Liver (tissue), 9 donors: ENCODE data around the gene SBF2. TPM values are rescaled to one million over a fixed set of nuclear protein-coding genes. Genes with fewer than 3 reads are reported as not detected.

Source experiments
- DNase-seq: peaks from one replicate; pipeline ENCODE4 v3.0.0-alpha.2; 2017; ENCODE audit warnings: low spot score
- H3K27ac ChIP-seq, 2 donors: one replicate each; pipeline ENCODE4 v1.7.0; 2013; ENCODE audit warnings: inconsistent platforms in 2 of 2, low read length in 2 of 2, control low read depth in 1 of 2, low read depth in 1 of 2, mild to moderate bottlenecking in 1 of 2
- H3K27me3 ChIP-seq, 4 donors: one replicate each; pipeline versions ENCODE4 v1.6.1 to v1.7.0; 2013; ENCODE audit warnings: low read length in 3 of 4, inconsistent platforms in 1 of 4, mild to moderate bottlenecking in 1 of 4, moderate library complexity in 1 of 4; ENCODE audit not compliant: control insufficient read depth in 4 of 4, insufficient read depth in 4 of 4
- H3K36me3 ChIP-seq, 4 donors: one replicate each; pipeline versions ENCODE4 v1.6.1 to v1.7.0; 2013; ENCODE audit warnings: low read length in 3 of 4, mild to moderate bottlenecking in 3 of 4, low read depth in 1 of 4, moderate library complexity in 1 of 4; ENCODE audit not compliant: control insufficient read depth in 4 of 4, insufficient read depth in 3 of 4
- H3K4me1 ChIP-seq, 4 donors: one replicate each; pipeline versions ENCODE4 v1.6.1 to v1.7.0; 2013; ENCODE audit warnings: low read length in 3 of 4, mild to moderate bottlenecking in 3 of 4, moderate library complexity in 1 of 4; ENCODE audit not compliant: control insufficient read depth in 4 of 4, insufficient read depth in 4 of 4
- H3K4me3 ChIP-seq, 3 donors: one replicate each; pipeline versions ENCODE4 v1.6.1 to v1.7.0; 2013; ENCODE audit warnings: low read length in 3 of 3, control low read depth in 1 of 3, low read depth in 1 of 3, mild to moderate bottlenecking in 1 of 3
- H3K9ac ChIP-seq, 2 donors: one replicate each; pipeline ENCODE4 v1.7.0; 2013; ENCODE audit warnings: low read length in 2 of 2, mild to moderate bottlenecking in 2 of 2, moderate library complexity in 2 of 2, control low read depth in 1 of 2, low read depth in 1 of 2
- H3K9me3 ChIP-seq, 4 donors: one replicate each; pipeline versions ENCODE4 v1.6.1 to v1.7.0; 2013; ENCODE audit warnings: low read length in 3 of 4; ENCODE audit not compliant: control insufficient read depth in 4 of 4
- EGR1 ChIP-seq, 2 donors: IDR thresholded peaks; 2 replicates each; pipeline ENCODE4 v1.6.1; 2016 to 2018; ENCODE audit warnings: antibody characterized with exemption in 2 of 2, low read depth in 2 of 2
- FOXA1 ChIP-seq: IDR thresholded peaks from 2 replicates; pipeline ENCODE4 v1.6.1; 2016; ENCODE audit warnings: antibody characterized with exemption
- FOXA2 ChIP-seq: IDR thresholded peaks from 2 replicates; pipeline ENCODE4 v1.6.1; 2016; ENCODE audit warnings: antibody characterized with exemption
- GABPA ChIP-seq, 2 donors: IDR thresholded peaks in 1 of 2; conservative IDR thresholded peaks in 1 of 2; 2 replicates each; pipeline ENCODE4 v1.6.1; 2016; ENCODE audit warnings: antibody characterized with exemption in 2 of 2, mild to moderate bottlenecking in 1 of 2, moderate library complexity in 1 of 2
- HNF4A ChIP-seq, 2 donors: conservative IDR thresholded peaks; 2 replicates each; pipeline ENCODE4 v1.6.1; 2016; ENCODE audit warnings: antibody characterized with exemption in 2 of 2, mild to moderate bottlenecking in 2 of 2
- NR2F2 ChIP-seq: IDR thresholded peaks from 2 replicates; pipeline ENCODE4 v1.6.1; 2016; ENCODE audit warnings: antibody characterized with exemption
- RAD21 ChIP-seq, 2 donors: IDR thresholded peaks; 2 replicates each; pipeline ENCODE4 v1.6.1; 2016; ENCODE audit warnings: antibody characterized with exemption in 2 of 2, mild to moderate bottlenecking in 2 of 2
- RXRA ChIP-seq, 2 donors: IDR thresholded peaks; 2 replicates each; pipeline ENCODE4 v1.6.1; 2017 to 2018; ENCODE audit warnings: antibody characterized with exemption in 2 of 2, mild to moderate bottlenecking in 1 of 2
- SP1 ChIP-seq: IDR thresholded peaks from 2 replicates; pipeline ENCODE4 v1.6.1; 2018; ENCODE audit warnings: antibody characterized with exemption, mild to moderate bottlenecking
- TAF1 ChIP-seq: conservative IDR thresholded peaks from 2 replicates; pipeline ENCODE4 v1.6.1; 2016; ENCODE audit warnings: antibody characterized with exemption, mild to moderate bottlenecking
- YY1 ChIP-seq: IDR thresholded peaks from 2 replicates; pipeline ENCODE4 v1.6.1; 2016; ENCODE audit warnings: antibody characterized with exemption, mild to moderate bottlenecking
- WGBS: extraction: QIAGEN DNeasy Blood & Tissue Kit; methylation state at CpG from one replicate; pipeline ENCODE4 v1.1.7; 2013; 5-methylcytosine and 5-hydroxymethylcytosine counted together
- polyA plus RNA-seq, 2 donors: library from polyadenylated mRNA; stranded (reverse) in 1 of 2; unstranded in 1 of 2; fragments of 200-250 nt in 1 of 2; fragments of >200 nt in 1 of 2; fragmentation: Nextera tagmentation in 1 of 2; extraction: Ambion mirVana in 1 of 2; gene quantifications; one replicate each; pipeline versions ENCODE4 v1.2.1 to v1.2.3, GENCODE V29; 2013 to 2015
- total RNA-seq, 2 donors: library from RNA; depleted of rRNA; stranded (reverse); fragments of >200 nt; gene quantifications; one replicate each; pipeline ENCODE4 v1.2.3, GENCODE V29; 2014
- TF ChIP-seq, protein P1 (sequence below): fragments of 150-350 bp; IDR thresholded peaks from 2 replicates; pipeline ENCODE4 v1.5.1; 2017; ENCODE audit warnings: improper control_type of control experiment, low read depth, low read length; ENCODE audit not compliant: missing input control
- TF ChIP-seq, protein P2 (sequence below): IDR thresholded peaks from 2 replicates; pipeline ENCODE4 v1.6.1; 2016; ENCODE audit warnings: antibody characterized with exemption
- TF ChIP-seq, protein P3 (sequence below): IDR thresholded peaks from 2 replicates; pipeline ENCODE4 v1.6.1; 2016; ENCODE audit warnings: antibody characterized with exemption
- TF ChIP-seq, protein P4 (sequence below): IDR thresholded peaks from 2 replicates; pipeline ENCODE4 v1.6.1; 2016; ENCODE audit warnings: antibody characterized with exemption
- TF ChIP-seq, protein P5 (sequence below): IDR thresholded peaks from 2 replicates; pipeline ENCODE4 v1.6.1; 2016; ENCODE audit warnings: antibody characterized with exemption, mild to moderate bottlenecking
- donor health status: healthy.
- donor health status: healthy.
- donor health status: healthy.
- donor health status: healthy.
- donor health status: healthy.

The SBF2 gene
- total and polyA plus RNA-seq, 4 donors, result 7.5 to 31.3 (median 14.7) TPM

DNA sequence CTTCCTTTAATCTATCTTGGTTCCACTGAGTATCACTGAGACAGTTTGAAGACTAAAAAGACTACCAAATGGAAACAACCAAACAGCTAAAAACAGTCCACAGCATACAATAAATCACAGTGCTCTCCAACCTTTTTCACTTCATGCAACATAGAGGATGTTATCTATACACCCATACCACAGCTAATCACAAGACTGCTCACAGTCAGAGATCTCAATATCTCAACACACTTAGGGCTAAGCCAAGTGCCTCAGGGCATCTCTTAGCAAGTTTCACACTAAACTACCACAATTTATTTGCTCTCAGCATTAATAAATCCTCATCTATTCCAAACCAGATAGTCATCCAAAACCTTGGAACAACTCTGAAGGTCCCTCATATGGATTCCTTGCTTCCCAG is 129.4 kb downstream of the SBF2 start:
- H3K27ac ChIP-seq, result no peak overlapping the region
- TF ChIP-seq, protein P1, sequence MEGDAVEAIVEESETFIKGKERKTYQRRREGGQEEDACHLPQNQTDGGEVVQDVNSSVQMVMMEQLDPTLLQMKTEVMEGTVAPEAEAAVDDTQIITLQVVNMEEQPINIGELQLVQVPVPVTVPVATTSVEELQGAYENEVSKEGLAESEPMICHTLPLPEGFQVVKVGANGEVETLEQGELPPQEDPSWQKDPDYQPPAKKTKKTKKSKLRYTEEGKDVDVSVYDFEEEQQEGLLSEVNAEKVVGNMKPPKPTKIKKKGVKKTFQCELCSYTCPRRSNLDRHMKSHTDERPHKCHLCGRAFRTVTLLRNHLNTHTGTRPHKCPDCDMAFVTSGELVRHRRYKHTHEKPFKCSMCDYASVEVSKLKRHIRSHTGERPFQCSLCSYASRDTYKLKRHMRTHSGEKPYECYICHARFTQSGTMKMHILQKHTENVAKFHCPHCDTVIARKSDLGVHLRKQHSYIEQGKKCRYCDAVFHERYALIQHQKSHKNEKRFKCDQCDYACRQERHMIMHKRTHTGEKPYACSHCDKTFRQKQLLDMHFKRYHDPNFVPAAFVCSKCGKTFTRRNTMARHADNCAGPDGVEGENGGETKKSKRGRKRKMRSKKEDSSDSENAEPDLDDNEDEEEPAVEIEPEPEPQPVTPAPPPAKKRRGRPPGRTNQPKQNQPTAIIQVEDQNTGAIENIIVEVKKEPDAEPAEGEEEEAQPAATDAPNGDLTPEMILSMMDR, result no peak
- TF ChIP-seq RAD21 (IDR thresholded peaks at IDR 0.05) (no peak), FOXA1 (no peak)
- H3K4me3 ChIP-seq, result no peak overlapping the region
- H3K9ac ChIP-seq, result no peak overlapping the region
- H3K36me3 ChIP-seq, result no peaks in the 10 kb centered on the region
- H3K9me3 ChIP-seq, result no peaks in the 10 kb centered on the region
- DNase-seq, result no peak
- no peaks in the 10 kb centered on the region for H3K4me1 ChIP-seq
- no peaks in the 10 kb centered on the region for H3K27me3 ChIP-seq

DNA sequence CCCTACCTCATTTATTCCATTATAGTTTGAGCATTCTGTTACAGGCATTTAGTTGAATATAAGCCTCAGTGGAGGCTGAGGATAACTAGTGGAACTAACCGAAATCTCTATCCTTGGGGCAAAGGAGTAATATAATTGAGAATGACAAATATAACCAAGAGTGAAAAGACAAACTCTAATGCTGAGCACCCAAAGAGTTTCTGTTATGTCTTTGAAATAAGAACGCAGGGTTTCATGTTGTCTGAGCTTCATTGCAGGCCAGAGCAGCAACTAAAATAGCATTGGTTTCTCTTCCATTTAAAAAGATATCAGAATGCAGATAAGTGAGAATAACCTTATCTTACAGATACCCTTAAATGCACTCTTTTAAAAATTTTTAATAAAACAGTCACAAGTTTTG is 131.8 kb downstream of the SBF2 start:
- TF ChIP-seq, protein P1, result no peak
- TF ChIP-seq, protein P2, sequence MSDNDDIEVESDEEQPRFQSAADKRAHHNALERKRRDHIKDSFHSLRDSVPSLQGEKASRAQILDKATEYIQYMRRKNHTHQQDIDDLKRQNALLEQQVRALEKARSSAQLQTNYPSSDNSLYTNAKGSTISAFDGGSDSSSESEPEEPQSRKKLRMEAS, result no peak
- TF ChIP-seq, protein P3, sequence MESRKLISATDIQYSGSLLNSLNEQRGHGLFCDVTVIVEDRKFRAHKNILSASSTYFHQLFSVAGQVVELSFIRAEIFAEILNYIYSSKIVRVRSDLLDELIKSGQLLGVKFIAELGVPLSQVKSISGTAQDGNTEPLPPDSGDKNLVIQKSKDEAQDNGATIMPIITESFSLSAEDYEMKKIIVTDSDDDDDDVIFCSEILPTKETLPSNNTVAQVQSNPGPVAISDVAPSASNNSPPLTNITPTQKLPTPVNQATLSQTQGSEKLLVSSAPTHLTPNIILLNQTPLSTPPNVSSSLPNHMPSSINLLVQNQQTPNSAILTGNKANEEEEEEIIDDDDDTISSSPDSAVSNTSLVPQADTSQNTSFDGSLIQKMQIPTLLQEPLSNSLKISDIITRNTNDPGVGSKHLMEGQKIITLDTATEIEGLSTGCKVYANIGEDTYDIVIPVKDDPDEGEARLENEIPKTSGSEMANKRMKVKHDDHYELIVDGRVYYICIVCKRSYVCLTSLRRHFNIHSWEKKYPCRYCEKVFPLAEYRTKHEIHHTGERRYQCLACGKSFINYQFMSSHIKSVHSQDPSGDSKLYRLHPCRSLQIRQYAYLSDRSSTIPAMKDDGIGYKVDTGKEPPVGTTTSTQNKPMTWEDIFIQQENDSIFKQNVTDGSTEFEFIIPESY, result no peak
- TF ChIP-seq TAF1 (no peak), RXRA (IDR thresholded peaks at IDR 0.05) (no peak), YY1 (no peak), RAD21 (IDR thresholded peaks at IDR 0.05) (no peak), EGR1 (IDR thresholded peaks at IDR 0.05; ENCODE audit: low read depth in 2 of 2) (no peak), FOXA1 (no peak), FOXA2 (no peak), HNF4A (conservative IDR thresholded peaks at IDR 0.05) (no peak), NR2F2 (no peak), GABPA (IDR thresholded peaks at IDR 0.05 in 1 of 2, conservative IDR thresholded peaks at IDR 0.05 in 1 of 2) (no peak), SP1 (no peak)
- TF ChIP-seq, protein P4, sequence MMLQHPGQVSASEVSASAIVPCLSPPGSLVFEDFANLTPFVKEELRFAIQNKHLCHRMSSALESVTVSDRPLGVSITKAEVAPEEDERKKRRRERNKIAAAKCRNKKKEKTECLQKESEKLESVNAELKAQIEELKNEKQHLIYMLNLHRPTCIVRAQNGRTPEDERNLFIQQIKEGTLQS, result no peak
- TF ChIP-seq, protein P5, sequence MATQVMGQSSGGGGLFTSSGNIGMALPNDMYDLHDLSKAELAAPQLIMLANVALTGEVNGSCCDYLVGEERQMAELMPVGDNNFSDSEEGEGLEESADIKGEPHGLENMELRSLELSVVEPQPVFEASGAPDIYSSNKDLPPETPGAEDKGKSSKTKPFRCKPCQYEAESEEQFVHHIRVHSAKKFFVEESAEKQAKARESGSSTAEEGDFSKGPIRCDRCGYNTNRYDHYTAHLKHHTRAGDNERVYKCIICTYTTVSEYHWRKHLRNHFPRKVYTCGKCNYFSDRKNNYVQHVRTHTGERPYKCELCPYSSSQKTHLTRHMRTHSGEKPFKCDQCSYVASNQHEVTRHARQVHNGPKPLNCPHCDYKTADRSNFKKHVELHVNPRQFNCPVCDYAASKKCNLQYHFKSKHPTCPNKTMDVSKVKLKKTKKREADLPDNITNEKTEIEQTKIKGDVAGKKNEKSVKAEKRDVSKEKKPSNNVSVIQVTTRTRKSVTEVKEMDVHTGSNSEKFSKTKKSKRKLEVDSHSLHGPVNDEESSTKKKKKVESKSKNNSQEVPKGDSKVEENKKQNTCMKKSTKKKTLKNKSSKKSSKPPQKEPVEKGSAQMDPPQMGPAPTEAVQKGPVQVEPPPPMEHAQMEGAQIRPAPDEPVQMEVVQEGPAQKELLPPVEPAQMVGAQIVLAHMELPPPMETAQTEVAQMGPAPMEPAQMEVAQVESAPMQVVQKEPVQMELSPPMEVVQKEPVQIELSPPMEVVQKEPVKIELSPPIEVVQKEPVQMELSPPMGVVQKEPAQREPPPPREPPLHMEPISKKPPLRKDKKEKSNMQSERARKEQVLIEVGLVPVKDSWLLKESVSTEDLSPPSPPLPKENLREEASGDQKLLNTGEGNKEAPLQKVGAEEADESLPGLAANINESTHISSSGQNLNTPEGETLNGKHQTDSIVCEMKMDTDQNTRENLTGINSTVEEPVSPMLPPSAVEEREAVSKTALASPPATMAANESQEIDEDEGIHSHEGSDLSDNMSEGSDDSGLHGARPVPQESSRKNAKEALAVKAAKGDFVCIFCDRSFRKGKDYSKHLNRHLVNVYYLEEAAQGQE, result no peak
- no peak for DNase-seq
- H3K4me1 ChIP-seq, result no peaks in the 10 kb centered on the region
- H3K9ac ChIP-seq, result no peak overlapping the region
- no peaks in the 10 kb centered on the region for H3K27me3 ChIP-seq
- WGBS, result 78% methylated on average over 2 of the region's 2 CpGs
- no peak overlapping the region for H3K4me3 ChIP-seq
- no peaks in the 10 kb centered on the region for H3K36me3 ChIP-seq
- H3K27ac ChIP-seq, result no peak overlapping the region
- no peaks in the 10 kb centered on the region for H3K9me3 ChIP-seq
